KBM-7 (cell line): Measurements from ENCODE around the gene PAXIP1.

Experiments
- DNase-seq: peaks from one replicate; pipeline ENCODE4 v3.0.0-alpha.2; 2015
- in situ Hi-C: fragments of 300-500 bp; cut with MboI; formaldehyde crosslinking; loops from 2 replicates; pipeline ENCODE4 v1.14.3; 2020; ENCODE audit warnings: low sequenced_read_pairs, low pct_unique_long_range_greater_than_20kb, mixed read lengths

PAXIP1 gene

GRCh38 chr7:154905146-154905545, 97.8 kb downstream of the PAXIP1 start:
- in situ Hi-C loops: no loop called here
- DNase-seq: no peak

- DNase-seq: no peak
- in situ Hi-C loops: no loop called here
Measured at GRCh38 chr7:154903083-154903731, 99.7 kb downstream of the PAXIP1 start.

- no peak for DNase-seq
- in situ Hi-C loops: no loop called here
Measured at GRCh38 chr7:154902600-154903082, 100.3 kb downstream of the PAXIP1 start.

GRCh38 chr7:154899862-154900261, 103.1 kb downstream of the PAXIP1 start:
- in situ Hi-C loops: no loop called here
- DNase-seq: no peak

- no peak for DNase-seq
- in situ Hi-C loops: no loop called here
Measured at GRCh38 chr7:154898973-154899855, 103.7 kb downstream of the PAXIP1 start.

- in situ Hi-C loops: no loop called here
Measured at GRCh38 chr7:154896076-154896475, 106.8 kb downstream of the PAXIP1 start.

More at GRCh38 chr7:154896076-154896475, 106.8 kb downstream of the PAXIP1 start:
- no peak for DNase-seq
